ENCODE measurements around the gene TTBK1. TPM values are rescaled to one million over a fixed set of nuclear protein-coding genes. Genes with fewer than 3 reads are reported as not detected.

Gene TTBK1
- total RNA-seq = under 1 TPM; 0.20 to 0.80 TPM

GRCh38 chr6:43242908-43243663 lies at the start of gene TTBK1:
TSS of gene TTBK1 (plus strand) at chr6:43243481. CDS start at chr6:43246661, 3,180 bp downstream.
- Mint-ChIP-seq H3K4me3 (no peak within 1 kb of the TSS), H3K9me3 (ENCODE audit: low read depth) (peaks cover 3% of the 10 kb centered on the region), H3K27ac (no peak within 1 kb of the TSS), H3K27me3 (peaks cover 33% of the 10 kb centered on the region), H3K4me1 (peaks cover 21% of the 10 kb centered on the region), H3K36me3 (no peaks in the 10 kb centered on the region)
- CTCF ChIA-PET = interaction anchor here (5.2 kb wide), 1 partner anchor 13 kb away, joined by 30 read pairs; the partner anchor contains the start of gene DNPH1
- DNase-seq (no peak), ATAC-seq (no peak)

DNA sequence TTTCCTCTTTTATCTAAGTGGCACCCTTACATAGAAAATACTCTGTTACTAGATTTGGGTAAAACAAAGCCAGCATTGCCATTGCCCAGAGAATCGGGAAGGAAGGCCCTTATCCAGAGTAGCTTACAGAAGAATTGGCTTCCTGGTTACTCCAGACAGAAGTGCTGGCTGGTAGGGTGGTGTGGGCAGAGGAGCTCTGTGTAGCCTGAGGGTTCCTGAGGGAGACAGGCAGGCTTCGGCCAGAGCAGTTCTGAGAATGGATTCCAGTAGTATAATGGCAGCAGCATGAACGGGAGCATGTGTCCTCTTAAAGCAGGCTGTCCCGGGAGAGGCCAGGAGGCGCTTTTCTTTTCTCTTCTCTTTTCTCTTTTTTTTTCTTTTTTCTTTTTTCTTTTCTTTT lies 49.4 kb upstream of the TTBK1 start:
- Mint-ChIP-seq H3K36me3 (peaks cover 18% of the 10 kb centered on the region), H3K27ac (no peak overlapping the region), H3K4me1 (no peaks in the 10 kb centered on the region), H3K4me3 (no peak overlapping the region), H3K27me3 (no peaks in the 10 kb centered on the region), H3K9me3 (ENCODE audit: low read depth) (no peaks in the 10 kb centered on the region)
- CTCF ChIA-PET = no interaction called here
- no peak for DNase-seq
- ATAC-seq = no peak

GRCh38 chr6:43196337-43196736 lies 46.9 kb upstream of the TTBK1 start:
- H3K4me1 Mint-ChIP-seq = no peaks in the 10 kb centered on the region
- CTCF ChIA-PET = no interaction called here
- no peak overlapping the region for H3K27ac Mint-ChIP-seq
- peaks cover 20% of the 10 kb centered on the region for H3K36me3 Mint-ChIP-seq
- DNase-seq = no peak
- no peaks in the 10 kb centered on the region for H3K27me3 Mint-ChIP-seq
- no peak overlapping the region for H3K4me3 Mint-ChIP-seq
- ATAC-seq = no peak
- no peaks in the 10 kb centered on the region for H3K9me3 Mint-ChIP-seq (ENCODE audit: low read depth)

DNA sequence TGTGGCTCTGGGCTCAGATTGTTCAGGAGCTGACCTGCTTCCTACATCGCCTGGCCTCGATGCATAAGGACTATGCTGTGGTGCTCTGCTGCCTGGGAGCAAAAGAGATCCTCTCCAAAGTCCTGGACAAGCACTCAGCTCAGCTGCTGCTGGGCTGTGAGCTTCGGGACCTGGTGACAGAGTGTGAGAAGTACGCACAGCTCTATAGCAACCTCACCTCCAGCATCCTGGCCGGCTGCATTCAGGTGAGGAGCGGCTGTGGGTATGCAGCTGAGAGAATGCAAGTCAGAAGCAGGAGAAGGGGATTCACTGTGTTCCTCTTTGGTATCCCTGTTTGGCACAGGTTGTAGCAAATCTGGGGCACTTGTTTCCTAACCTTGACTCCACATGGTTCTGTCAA lies 43.4 kb upstream of the TTBK1 start:
- ATAC-seq (no peak), DNase-seq (no peak)
- H3K4me1 Mint-ChIP-seq = no peaks in the 10 kb centered on the region
- H3K4me3 Mint-ChIP-seq = no peak overlapping the region
- CTCF ChIA-PET = interaction anchor here (1.8 kb wide), 1 partner anchor 29 kb away, joined by 6 read pairs; the partner anchor contains the start of gene DNPH1
- no peaks in the 10 kb centered on the region for H3K27me3 Mint-ChIP-seq
- H3K9me3 Mint-ChIP-seq (ENCODE audit: low read depth) = no peaks in the 10 kb centered on the region
- H3K27ac Mint-ChIP-seq = no peak overlapping the region
- peaks cover 10% of the 10 kb centered on the region for H3K36me3 Mint-ChIP-seq

DNA sequence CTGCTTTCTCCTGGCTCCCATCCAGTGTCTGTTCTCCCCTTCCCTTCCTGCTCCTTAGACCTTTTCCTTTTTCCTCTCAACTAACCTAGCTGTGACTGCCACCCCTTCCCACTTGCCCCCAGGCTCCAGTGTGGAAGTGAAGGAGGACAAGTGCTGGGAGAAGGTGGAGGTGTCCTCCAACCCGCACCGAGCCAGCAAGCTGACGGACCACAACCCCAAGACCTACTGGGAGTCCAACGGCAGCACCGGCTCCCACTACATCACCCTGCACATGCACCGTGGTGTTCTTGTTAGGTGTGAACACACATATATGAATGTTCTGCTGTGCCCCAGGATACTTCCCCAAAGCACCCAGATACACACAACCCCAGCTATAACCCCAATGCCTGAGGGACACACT lies 42.7 kb upstream of the TTBK1 start:
- H3K4me1 Mint-ChIP-seq = no peaks in the 10 kb centered on the region
- H3K27ac Mint-ChIP-seq = no peak overlapping the region
- CTCF ChIA-PET = interaction anchor here (1.8 kb wide), 1 partner anchor 28 kb away, joined by 6 read pairs; the partner anchor contains the start of gene DNPH1
- DNase-seq (no peak), ATAC-seq (no peak)
- no peaks in the 10 kb centered on the region for H3K27me3 Mint-ChIP-seq
- peaks cover 10% of the 10 kb centered on the region for H3K36me3 Mint-ChIP-seq
- no peaks in the 10 kb centered on the region for H3K9me3 Mint-ChIP-seq (ENCODE audit: low read depth)
- no peak overlapping the region for H3K4me3 Mint-ChIP-seq

DNA sequence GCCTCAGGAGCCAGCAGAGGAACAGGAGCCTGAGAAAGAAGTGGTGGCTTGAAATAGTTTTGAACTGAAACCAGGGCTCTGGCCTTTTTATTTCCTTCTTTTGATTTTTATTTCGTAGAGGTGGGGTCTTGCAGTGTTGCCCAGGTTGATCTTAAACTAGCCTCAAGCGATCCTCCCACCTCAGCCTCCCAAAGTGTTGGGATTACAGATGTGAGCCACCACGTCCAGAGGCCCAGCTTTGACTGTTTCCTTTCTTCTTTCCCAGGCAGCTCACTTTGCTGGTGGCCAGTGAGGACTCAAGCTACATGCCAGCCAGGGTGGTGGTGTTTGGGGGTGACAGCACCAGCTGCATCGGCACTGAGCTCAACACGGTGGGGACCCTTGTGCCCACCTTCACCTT lies 40.8 kb upstream of the TTBK1 start:
- CTCF ChIA-PET = interaction anchor here (1.1 to 3.1 kb wide), 3 partner anchors 26 to 30 kb away, joined by 3 to 9 read pairs (median 4); partner anchors contain the start of gene DNPH1

GRCh38 chr6:43203029-43203717 lies 40.1 kb upstream of the TTBK1 start:
- no peak for ATAC-seq
- DNase-seq = no peak
- Mint-ChIP-seq H3K9me3 (ENCODE audit: low read depth) (no peaks in the 10 kb centered on the region), H3K27me3 (no peaks in the 10 kb centered on the region), H3K4me1 (no peaks in the 10 kb centered on the region), H3K27ac (no peak overlapping the region), H3K4me3 (no peak overlapping the region), H3K36me3 (peaks cover 9% of the 10 kb centered on the region)
- CTCF ChIA-PET = interaction anchor here (3.1 kb wide), 1 partner anchor 25 kb away, joined by 9 read pairs; the partner anchor contains the start of gene DNPH1

More for the DNA sequence above, 40.8 kb upstream of the TTBK1 start:
- no peaks in the 10 kb centered on the region for H3K9me3 Mint-ChIP-seq (ENCODE audit: low read depth)
- no peak overlapping the region for H3K4me3 Mint-ChIP-seq
- ATAC-seq = no peak
- H3K27me3 Mint-ChIP-seq = no peaks in the 10 kb centered on the region
- H3K27ac Mint-ChIP-seq = no peak overlapping the region
- H3K36me3 Mint-ChIP-seq = peaks cover 11% of the 10 kb centered on the region
- H3K4me1 Mint-ChIP-seq = no peaks in the 10 kb centered on the region
- no peak for DNase-seq

- no peak overlapping the region for H3K4me3 Mint-ChIP-seq
- ATAC-seq (no peak), DNase-seq (no peak)
- CTCF ChIA-PET = interaction anchor here (3.1 kb wide), 1 partner anchor 25 kb away, joined by 9 read pairs; the partner anchor contains the start of gene DNPH1
- no peaks in the 10 kb centered on the region for H3K27me3 Mint-ChIP-seq
- H3K36me3 Mint-ChIP-seq = peaks cover 9% of the 10 kb centered on the region
- no peaks in the 10 kb centered on the region for H3K4me1 Mint-ChIP-seq
- H3K27ac Mint-ChIP-seq = no peak overlapping the region
- H3K9me3 Mint-ChIP-seq (ENCODE audit: low read depth) = no peaks in the 10 kb centered on the region
Measured at GRCh38 chr6:43203718-43204095, 39.6 kb upstream of the TTBK1 start.

DNA sequence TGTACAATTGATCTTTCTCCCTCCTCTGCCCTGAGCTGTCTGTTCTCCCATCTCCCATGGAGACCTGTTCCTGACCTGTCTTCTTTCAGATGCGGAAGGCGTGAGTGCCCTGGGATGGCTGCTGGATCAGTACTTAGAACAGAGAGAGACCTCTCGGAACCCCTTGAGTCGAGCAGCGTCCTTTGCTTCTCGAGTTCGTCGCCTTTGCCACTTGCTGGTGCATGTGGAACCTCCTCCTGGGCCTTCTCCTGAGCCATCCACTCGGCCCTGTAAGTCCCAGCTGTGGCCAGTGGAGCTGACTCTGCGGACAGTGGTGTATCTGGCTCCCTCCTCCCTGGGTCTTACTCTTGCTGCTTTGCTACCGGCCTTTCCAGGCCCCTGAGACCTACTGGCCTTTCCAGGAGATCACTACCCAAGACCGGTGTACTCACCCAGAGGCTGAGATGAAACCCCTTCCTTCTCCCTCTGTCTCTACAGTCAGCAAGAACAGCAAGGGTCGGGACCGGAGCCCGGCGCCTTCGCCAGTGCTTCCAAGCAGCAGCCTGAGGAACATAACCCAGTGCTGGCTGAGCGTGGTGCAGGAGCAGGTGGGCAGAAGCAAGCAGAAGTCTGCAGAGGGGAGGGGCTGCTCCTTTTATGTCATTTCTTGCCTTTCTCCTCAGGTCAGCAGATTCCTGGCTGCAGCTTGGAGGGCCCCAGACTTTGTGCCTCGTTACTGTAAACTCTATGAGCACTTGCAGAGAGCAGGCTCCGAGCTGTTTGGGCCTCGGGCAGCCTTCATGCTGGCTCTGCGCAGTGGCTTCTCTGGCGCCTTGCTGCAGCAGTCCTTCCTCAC lies 38.8 kb upstream of the TTBK1 start:
- no peaks in the 10 kb centered on the region for H3K4me1 Mint-ChIP-seq
- no peak overlapping the region for H3K27ac Mint-ChIP-seq
- peaks cover 9% of the 10 kb centered on the region for H3K36me3 Mint-ChIP-seq
- no peak overlapping the region for H3K4me3 Mint-ChIP-seq
- no peak for ATAC-seq
- DNase-seq = no peak
- H3K9me3 Mint-ChIP-seq (ENCODE audit: low read depth) = no peaks in the 10 kb centered on the region
- H3K27me3 Mint-ChIP-seq = no peaks in the 10 kb centered on the region
- CTCF ChIA-PET = no interaction called here

- Mint-ChIP-seq H3K36me3 (peaks cover 7% of the 10 kb centered on the region), H3K27ac (peak overlapping the region; percentile 21), H3K4me1 (no peaks in the 10 kb centered on the region), H3K9me3 (ENCODE audit: low read depth) (no peaks in the 10 kb centered on the region), H3K4me3 (no peak overlapping the region), H3K27me3 (no peaks in the 10 kb centered on the region)
- ATAC-seq (no peak), DNase-seq (no peak)
- CTCF ChIA-PET = no interaction called here
Measured at GRCh38 chr6:43205849-43206248, 37.4 kb upstream of the TTBK1 start.

DNA sequence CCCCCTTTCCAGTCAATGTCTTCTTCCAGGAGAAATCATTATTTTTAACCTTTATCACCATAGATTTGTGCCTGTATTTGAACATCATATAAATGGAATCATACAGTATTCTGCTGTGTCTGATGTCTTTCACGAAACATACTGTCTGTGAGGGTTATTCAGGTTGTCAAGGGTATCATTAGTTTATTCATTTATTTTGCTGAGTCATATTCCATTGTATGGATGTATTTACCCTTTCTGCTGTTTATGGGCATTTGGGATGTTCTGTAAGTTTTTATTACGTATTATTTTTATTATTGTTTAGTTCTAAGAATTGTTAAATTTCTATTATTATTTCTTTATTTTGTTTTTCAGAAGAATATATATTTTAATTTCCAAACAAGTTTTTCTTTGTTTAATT lies 36.0 kb upstream of the TTBK1 start:
- H3K27ac Mint-ChIP-seq = no peak overlapping the region
- peaks cover 5% of the 10 kb centered on the region for H3K36me3 Mint-ChIP-seq
- DNase-seq (no peak), ATAC-seq (no peak)
- H3K4me3 Mint-ChIP-seq = no peak overlapping the region
- no peaks in the 10 kb centered on the region for H3K27me3 Mint-ChIP-seq
- H3K4me1 Mint-ChIP-seq = no peaks in the 10 kb centered on the region
- CTCF ChIA-PET = no interaction called here
- no peaks in the 10 kb centered on the region for H3K9me3 Mint-ChIP-seq (ENCODE audit: low read depth)

GRCh38 chr6:43211955-43212354 lies 31.3 kb upstream of the TTBK1 start:
- Mint-ChIP-seq H3K4me1 (no peaks in the 10 kb centered on the region), H3K27me3 (no peaks in the 10 kb centered on the region), H3K27ac (no peak overlapping the region), H3K4me3 (no peak overlapping the region), H3K9me3 (ENCODE audit: low read depth) (no peaks in the 10 kb centered on the region), H3K36me3 (peaks cover 4% of the 10 kb centered on the region)
- CTCF ChIA-PET = no interaction called here
- ATAC-seq = no peak
- DNase-seq = no peak

DNA sequence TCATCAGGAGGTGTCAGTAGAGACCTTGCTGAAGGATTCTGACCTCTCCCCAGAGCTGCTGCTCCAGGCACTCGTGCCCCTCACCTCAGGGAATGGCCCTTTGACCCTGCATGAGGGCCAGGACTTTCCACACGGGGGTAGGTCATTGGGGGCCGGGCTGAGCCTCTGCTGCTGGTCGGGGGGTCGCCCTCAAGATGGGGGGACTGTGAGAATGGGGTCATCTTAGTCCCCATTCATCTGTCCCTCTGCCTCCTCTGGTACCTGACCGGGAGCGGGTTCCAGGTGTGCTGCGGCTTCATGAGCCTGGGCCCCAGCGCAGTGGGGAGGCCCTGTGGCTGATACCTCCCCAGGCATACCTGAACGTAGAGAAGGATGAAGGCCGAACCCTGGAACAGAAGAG lies 29.9 kb upstream of the TTBK1 start:
- ATAC-seq (no peak), DNase-seq (no peak)
- Mint-ChIP-seq H3K9me3 (ENCODE audit: low read depth) (no peaks in the 10 kb centered on the region), H3K4me3 (no peak overlapping the region), H3K36me3 (peaks cover 3% of the 10 kb centered on the region), H3K4me1 (no peaks in the 10 kb centered on the region), H3K27ac (no peak overlapping the region), H3K27me3 (no peaks in the 10 kb centered on the region)
- CTCF ChIA-PET = interaction anchor here (1.5 kb wide), 1 partner anchor 16 kb away, joined by 6 read pairs; the partner anchor contains the start of gene DNPH1

All from activated CD8-positive, alpha-beta memory T cell treated with anti-CD3 and anti-CD28 coated beads, Interleukin-2, amount 10 ng/mL, durations not matched to agents 7 days and 5 days (primary cell).